Stimulated activated CD4-positive, alpha-beta T cell treated with anti-CD3 and anti-CD28 coated beads, TNF-alpha, amount 100 ng/mL, for 48 hours (primary cell): ENCODE measurements around the gene SDC1.
"Not testable (repeated sequence)": the region's sequence is repeated elsewhere in the genome, so short reads cannot be mapped to it uniquely, and the experiment has no call there.

Source experiments
- DNase-seq, 3 donors: peaks; one replicate each; pipeline ENCODE4 v3.0.0-alpha.2; 2020; ENCODE audit warnings: low read depth in 3 of 3

The SDC1 gene, protein sequence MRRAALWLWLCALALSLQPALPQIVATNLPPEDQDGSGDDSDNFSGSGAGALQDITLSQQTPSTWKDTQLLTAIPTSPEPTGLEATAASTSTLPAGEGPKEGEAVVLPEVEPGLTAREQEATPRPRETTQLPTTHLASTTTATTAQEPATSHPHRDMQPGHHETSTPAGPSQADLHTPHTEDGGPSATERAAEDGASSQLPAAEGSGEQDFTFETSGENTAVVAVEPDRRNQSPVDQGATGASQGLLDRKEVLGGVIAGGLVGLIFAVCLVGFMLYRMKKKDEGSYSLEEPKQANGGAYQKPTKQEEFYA

DNA sequence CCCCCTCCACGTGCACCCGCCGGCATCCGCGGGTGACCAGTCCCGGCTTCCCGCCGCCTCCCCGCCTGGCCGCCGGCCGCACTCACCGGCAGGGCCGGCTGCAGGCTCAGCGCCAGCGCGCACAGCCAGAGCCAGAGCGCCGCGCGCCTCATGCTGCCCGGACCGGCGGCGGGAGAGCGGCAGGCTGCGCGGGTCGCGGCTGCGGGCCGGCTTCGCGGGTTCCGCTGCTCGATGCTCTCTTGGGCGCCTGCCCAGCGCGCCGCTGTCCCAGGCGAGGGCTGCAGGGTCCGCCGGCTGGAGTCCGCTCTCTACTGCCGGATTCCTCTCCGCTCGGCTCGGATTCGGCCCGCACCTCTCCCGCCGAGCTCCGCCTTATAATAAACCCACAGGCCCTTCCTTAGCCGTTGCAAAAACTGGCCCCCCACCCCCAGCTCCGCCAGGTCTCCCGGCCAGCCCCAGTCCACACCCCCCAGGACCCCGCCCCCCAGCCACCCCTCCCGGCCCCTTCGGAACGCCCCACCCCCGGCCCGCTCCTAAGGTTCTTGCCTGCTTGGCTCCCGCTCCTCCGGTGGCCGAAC, at the start of gene SDC1:
Gene SDC1, minus strand, starts transcription at position 415 of the 578 bp plus-strand sequence. Its CDS starts 263 bp downstream, at position 152.
- no peak for DNase-seq

DNA sequence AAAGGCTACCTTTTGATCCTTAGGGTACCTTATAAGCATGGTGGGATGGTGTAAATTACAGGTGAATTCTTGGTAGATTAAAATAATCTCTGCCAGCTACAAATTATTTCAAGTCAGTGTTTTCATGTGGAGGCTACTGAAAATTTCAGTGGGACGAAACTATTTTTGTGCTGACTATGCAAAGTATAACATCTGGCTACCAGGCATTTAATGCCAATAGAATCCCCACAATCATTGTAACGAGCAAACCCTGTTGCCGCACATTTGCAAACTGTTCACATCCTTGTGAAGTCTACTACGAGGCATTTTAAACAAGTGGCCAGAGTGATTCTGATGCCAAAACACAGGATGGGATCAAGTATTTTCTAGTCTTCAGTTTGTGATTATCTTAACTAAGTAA, 48.1 kb upstream of the SDC1 start:
- no peak for DNase-seq

DNA sequence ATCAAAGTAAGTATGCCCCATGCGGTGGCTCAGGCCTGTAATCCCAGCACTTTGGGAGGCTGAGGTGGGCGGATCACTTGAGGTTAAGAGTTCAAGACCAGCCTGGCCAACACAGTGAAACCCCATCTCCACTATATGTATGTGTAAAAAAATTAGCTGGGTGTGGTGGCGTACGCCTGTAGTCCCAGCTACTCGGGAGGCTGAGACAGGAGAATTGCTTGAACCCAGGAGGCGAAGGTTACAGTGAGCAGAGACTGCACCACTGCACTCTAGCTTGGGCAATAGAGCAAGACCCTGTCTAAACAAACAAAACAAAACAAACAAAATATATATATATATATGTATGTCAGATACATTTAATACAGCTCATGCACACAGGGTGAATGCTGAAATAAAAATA, 43.4 kb upstream of the SDC1 start:
- DNase-seq = not testable (repeated sequence)

DNA sequence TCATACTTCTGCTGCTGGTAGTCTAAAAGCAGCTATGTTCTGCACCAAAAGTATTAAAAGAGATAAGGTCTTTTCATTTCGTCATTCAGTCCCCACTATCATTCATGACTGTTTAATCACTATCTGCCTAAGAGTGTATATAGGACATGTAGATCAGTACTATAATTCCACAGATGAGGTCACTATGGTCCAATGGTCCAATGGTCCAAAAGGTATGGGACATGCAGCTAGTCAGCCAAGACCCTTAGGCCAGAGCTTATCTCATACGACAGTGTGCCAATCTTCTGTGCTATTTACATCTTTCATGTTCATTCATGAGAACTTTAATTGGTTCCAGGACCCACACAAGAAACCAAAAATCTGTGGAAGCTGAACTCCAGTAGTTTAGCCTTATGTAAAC, 42.6 kb upstream of the SDC1 start:
- no peak for DNase-seq

DNA sequence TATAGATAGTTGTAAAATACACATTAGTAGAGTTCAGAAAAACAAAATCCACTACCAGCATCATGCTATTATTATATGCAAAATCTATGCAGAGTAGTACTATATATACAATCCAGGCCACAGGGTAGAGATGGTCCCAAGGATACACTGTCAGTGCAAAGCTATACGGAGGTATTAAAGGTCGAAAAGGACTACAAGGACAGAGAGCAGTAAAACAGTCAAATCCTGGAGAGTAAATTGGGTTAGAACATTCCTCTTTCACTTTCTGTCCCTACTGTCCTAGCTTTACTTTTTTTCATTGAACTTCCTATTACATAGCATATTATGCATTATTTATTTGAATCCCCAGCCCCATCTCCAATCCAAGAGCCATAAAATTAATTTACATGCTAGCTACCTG, 39.7 kb upstream of the SDC1 start:
- DNase-seq = no peak

DNA sequence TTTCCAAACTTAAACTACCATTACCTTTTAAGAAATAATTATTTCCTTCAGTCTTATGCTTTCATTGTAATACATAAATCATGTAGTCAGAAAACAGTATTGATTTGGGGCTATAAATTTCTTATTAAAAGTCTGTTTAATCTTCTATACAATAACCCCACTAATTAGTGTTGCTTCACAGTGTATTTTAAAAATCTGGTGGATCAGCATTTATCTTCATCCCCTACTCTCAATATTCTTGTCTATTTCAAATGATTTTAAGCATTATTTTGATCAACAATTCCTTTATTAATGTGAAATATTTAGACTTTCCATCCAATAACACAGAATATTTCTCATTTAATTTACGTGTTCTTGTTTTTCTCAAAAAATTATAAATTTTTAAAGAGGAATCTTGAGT, 32.5 kb upstream of the SDC1 start:
- DNase-seq = no peak

DNA sequence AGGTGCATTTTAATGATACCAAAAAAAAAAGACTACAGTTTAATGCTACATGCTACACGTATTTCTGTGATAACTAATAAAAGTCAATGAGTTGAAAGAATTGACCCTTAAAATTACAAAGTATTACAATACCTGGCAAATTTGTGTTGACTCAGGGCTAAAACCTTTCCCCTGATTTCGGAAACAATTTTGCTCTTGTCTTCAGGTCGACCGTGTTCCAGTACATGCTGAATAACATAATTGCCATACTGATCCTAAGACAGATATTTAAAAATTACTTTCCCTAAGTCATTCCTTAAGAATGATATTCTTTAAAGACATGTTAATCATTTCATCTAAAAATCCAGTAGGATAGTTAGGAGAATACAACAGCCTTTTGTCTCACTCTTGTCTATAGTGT, 29.8 kb upstream of the SDC1 start:
- no peak for DNase-seq

DNA sequence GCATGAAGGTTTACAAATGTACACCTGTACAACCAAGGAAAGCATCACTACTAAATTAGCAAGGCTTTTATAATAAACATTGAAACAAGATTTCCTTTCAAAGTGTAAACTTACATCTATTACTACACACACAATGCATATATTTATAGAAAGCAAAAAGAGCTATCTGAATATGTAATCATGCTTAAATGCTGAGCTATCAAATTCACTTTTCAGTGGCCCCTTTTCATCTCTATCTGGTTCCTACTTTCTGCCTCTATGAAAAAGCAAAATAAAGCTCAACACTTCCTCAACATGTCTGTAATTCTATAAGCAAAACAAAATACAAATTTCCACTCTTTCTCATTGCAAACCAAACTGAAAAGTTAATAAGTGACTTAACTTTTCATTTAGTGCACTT, 25.5 kb upstream of the SDC1 start:
- no peak for DNase-seq

DNA sequence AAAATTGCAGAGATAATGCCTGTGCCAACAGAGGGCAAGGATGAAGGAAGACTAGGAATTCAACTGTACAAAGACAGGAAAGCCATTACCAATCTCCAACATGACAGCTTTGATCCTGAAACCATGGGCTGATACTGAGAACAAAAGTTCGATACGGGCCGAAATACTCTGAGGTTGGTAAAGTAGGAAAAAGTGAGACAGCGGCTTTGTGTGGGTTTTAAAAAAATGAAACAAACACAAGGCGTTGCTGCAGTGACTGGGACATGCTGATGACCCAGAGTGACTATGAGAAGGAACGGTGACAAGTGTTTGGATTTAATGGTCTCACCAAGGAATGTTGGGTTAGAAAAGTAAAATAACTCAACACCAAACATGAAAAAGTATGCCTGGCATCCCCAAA, 24.2 kb upstream of the SDC1 start:
- DNase-seq = no peak

DNA sequence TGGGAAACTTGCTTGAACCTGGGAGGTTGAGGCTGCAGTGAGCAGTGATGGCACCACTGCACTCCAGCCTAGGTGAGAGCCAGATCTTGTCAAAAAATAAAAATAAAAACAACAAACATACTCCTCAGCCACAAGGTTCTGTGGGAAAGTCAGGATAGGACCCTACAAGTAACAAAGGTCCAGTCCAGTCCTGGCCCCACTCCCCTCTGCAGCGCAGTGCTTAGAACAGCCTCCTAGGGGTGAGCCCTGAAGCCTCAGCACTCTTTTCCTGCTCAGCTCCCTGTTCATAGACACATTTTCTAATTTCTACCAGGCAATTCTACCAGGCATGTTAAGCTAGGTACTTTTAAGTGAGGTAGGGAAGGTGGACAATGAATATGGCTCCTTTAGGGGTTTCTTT, 22.2 kb upstream of the SDC1 start:
- no peak for DNase-seq

DNA sequence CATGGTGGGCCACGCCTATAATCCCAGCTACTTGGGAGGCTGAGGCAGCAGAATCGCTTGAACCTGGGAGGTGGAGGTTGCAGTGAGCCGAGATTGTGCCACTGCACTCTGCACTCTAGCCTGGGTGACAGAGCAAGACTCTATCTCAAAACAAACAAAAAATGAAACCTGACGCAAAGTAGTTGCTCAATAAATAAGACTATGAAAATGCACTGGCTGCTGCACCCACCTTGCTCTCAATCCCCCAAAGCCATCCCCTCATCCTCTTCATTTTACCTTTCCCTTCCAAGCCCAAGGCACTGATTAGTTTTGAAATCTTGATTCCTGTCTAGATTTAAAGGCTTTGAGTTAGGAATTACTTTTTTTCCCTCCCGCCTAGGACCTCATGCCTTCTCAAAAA, 18.7 kb upstream of the SDC1 start:
- not testable (repeated sequence) for DNase-seq

DNA sequence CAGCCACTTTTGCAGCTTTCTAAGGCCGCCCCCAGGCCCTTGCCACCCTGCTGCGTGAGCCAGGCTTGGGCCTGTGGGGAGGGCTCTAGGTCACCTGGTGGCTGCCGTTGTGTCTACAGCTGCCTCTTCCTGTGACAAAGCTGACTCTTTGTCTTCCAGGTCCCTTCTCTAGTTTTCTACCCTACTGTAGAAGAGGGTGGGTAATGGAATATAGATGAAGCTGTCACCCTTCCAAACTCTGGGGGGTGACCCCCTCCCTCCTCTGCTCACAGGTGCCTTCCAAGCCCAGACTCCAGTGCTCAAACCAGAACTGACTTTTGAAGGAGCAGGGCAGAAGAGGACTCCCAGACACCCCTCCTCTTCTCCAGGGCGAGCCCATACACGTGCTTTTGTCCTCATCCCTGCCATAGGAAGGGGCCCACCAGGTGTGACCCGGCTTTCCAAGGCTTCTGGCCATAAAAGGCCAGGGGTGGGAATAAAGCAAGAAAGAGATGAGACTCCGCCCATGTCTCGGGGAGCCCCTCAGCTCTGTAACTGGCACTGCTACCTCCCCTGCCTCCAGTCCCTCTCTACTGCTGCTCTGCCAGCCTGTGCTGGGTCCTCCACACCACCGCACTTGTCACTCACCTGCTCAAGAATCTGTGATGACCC, 17.9 kb upstream of the SDC1 start:
- DNase-seq = no peak

DNA sequence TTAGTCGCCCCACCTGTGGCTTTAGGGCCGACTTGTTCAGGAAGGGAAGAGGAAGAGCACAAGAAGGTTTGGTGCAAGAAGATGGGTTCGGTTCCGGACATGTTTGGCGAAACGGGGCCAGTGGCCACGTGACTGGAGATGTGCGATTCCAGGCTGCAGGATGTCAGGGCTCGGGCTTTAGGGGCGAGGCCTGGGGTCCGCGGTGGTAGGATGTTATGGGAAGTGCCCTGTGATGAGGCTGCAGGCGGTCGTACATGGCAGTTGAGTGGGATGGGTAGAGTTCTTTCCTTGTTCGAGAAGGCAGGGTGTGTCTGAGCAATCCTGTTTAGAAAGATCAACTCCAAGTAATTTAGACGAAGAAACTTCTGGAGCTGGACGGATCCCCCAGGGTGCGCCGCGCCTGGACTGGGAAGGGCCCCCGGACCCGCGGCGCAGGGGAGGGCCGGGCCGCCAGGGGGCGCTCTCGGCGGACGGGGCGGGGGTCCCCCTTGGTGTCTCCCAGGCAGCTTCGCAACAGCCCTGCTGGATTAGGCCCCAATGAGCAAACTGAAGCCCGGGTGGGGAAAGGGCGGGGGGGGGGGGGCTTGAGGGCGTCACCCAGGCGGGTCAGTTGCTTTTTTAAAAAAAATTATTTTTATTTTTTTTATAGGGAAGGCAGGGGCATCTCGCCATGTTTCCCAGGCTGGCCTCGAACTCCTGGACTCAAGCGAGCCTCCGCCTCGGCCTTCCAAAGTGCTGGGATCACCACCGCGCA, 17.2 kb upstream of the SDC1 start:
- peak in 1 of 3 donors; percentile 20 for DNase-seq

DNA sequence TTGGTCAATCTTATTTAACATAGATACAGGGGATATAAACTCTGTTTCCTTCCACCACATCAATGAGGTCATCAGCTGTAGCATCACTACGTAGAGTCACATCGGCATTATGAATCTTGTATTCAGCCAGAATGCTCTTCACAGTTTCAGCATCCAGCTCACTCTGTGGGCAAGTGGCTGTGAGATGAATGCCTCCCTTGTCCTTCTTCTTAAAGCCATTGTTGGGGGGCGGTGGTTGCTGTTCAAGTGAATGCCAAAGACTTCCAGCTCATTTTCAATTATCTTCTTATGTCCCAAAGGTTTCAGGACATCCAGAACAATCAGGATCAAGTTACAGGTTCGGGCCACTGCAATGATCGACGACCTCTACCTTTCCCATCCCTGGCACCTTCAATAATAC, 15.4 kb upstream of the SDC1 start:
- not testable (repeated sequence) for DNase-seq

DNA sequence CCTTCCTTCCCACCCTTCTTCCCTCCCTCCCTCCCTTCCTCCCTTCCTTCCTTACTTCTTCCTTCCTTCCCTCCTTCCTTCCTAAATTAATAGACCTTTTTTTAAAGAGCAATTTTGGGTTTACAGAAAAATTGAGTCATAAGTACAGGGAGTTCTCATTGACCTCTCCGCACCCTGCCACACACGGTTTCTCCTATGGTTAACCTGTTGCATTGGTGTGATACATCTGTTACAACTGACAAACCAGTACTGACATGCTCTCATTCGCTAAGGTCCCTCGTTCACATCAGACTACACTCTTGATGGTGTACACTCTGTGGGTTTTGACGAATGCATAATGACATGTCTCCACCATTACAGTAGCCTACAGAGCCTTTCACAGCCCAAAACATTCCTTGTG, 11.6 kb upstream of the SDC1 start:
- no peak for DNase-seq

DNA sequence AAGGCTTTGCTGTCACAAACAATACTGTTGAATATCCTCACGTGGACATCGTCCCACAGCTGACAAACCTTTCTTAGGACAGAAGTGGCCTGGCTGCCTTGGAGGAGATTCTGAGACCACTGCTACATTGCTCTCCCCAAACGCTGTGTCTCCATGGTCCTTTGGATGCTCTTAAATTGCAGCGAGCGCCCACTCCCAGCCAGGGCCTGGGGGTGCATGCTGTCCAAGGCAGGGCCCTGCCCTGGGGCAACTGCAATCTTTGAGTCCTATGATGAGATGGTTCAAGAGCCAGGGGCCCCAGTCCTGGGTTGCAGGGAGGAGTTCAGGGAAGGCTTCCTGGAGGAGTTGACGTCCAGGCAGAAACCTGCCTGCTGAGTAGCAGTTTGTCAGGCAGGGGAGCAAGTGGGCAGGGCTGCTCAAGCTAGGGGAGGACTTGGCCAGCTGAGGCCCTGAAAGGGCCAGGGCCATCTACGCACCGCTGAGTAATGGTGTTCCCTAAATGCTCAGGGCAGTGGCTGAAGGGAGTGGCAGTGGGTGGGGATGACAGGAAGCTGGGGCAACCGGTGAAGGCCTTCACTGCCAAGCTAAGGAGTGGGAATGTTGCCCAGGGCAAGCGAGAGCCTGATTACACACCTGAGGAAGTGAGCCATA, 10.8 kb upstream of the SDC1 start:
- DNase-seq = no peak

DNA sequence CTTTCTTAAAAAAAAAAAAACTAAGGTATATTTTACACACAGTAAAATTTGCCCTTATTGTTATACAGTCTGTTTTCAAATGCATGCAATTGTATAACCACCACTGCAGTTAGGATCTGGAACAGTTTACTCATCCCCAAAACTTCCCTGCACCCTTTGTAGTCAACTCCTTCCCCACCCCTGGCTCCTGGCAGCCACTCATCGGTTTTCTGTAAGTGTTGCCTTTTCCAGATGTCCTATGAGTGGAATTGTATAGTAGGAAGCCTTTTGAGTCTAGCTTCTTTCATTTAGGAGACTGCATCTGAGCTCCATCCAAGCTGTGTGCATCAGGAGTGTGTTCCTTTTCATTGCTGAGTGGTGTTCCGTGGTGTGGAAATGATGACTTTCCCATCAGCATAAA, 9.7 kb upstream of the SDC1 start:
- not testable (repeated sequence) for DNase-seq

DNA sequence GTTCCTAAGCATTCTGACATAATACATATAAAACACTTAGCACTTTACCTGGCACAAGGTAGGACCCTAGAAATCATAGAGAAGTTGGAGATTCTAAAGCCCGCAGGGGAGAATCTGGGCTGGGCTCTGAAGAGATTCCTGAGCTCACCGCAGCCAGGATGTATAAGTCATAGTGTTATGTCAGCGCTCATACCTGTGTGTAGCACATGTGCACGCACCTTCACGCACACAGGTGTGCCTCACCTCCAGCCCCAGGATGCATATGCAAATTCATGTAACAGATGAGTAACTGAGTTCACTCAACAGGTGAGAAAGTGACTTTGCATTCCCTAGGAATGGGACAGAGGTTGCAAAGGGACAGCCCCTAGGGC, 7.9 kb upstream of the SDC1 start:
- DNase-seq = no peak

DNA sequence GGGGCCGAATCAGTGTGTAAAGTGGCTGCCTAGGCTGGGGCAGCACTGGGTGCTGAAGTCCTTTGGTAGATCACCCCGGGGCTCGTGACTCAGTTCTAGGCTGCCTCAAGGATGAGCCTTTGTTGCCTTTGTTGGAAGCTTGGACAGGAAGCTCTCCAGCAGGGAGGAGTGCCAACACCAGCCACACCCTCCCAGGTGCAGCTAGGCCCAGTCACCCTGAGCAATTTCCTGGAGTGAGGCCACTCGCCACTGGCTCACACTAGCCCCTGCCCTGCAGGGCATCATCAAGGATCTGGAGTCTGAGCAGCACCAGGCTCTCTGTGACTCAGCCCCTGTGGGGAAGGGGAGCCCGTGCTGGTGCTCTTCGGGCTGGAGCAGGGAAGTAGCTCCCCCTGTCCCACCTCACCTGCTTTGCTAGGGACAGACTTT, 6.7 kb upstream of the SDC1 start:
- no peak for DNase-seq

DNA sequence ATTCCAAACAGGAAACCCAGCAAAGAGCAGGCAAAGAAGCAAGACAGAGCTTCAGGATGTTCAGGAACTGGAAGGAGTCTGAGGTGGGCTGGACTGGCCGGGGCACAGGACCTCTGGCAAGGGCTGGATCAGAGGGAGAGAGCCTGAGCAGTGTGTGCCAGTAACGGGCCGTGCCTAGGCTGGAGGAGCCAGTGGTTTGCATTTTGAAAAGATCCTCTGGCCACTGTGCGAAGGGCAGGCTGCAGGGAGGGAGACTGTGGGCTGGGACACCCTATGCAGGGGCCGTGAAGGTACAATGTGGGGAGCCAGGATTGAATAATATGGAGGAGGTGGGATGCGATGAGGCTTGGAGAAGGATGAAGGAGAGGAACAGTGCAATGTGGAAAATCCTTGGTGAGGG, 6.2 kb upstream of the SDC1 start:
- DNase-seq = no peak

DNA sequence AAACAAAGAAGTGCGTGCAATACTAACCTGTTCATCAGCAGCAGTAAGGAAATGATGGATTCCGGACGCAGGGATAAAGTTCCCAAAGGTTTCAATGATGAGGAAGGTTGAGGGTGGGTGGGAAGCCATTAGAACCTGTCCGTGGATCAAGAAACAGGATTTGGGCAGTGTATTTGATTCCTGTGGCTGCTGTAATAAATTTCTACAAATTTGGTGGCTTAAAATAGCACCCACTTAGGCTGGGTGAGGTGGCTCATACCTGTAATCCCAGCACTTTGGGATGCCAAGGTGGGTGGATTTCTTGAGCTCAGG, 5.1 kb upstream of the SDC1 start:
- DNase-seq = no peak
